ENCODE data around the gene DHX8. TPM values are rescaled to one million over a fixed set of nuclear protein-coding genes. Genes with fewer than 3 reads are reported as not detected.

DHX8 gene
- 24.7 and 32.9 TPM in 2 replicates for total RNA-seq

DNA sequence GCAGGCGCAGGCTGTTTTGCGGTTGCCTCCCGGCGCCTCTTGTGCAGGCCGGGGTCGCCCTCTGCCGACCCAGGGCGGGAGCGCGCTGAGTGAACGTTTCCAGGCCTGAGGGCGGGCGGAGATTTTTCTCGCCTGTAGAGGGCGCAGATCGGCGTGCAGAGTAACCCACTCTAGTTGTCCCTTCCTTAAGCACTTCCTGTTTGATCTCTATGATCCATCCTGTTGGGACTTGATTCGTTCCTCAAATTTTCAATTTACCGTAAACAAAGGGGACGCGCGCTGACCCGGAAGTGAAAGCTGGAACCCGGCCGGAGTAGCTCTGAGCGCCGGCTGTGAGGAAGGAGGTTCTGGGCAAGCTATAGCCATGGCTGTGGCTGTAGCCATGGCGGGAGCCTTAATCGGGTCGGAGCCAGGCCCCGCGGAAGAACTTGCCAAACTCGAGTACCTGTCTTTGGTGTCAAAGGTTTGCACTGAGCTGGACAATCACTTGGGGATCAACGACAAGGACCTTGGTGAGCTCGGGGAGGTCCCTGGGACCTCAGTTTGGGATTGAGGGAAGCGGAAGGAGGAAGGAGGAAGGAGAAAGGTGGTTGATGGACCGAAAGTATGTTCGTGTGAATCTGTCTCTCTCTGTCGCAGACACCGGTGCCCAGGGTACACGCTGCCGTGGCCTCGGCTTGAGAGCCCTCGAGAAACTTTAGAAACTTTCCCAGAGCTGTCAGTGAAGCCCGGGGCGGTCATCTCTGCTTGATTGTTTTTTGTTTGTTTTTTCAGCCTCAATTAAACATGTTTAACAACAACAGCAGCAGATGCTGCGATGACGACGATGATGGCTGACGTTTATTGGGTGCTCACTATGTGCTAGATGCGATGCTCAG, at the start of gene DHX8:
DHX8 (plus strand) TSS at position 302 of the 878 bp plus-strand sequence; CDS start at position 365, 63 bp downstream.
- Histone ChIP-seq H3K4me3 (ENCODE audit: low read depth, low read length) (peak within 1 kb of the TSS; percentile 84), H3K27me3 (ENCODE audit: control insufficient read depth, insufficient read depth, low read length) (no peaks in the 10 kb centered on the region), H3K36me3 (ENCODE audit: control insufficient read depth, insufficient read depth, low read length) (no peaks in the 10 kb centered on the region)
- FAIRE-seq (peak; percentile 93), DNase-seq (ENCODE audit: low read depth) (peak; percentile 98)
- peak; percentile 100 for TF ChIP-seq CTCF (IDR thresholded peaks at IDR 0.05; ENCODE audit: insufficient read depth, low read length, severe bottlenecking)

GRCh38 chr17:43434902-43435319, 48.9 kb upstream of the DHX8 start:
- no peak for TF ChIP-seq CTCF (IDR thresholded peaks at IDR 0.05; ENCODE audit: insufficient read depth, low read length, severe bottlenecking)
- H3K27me3 ChIP-seq (ENCODE audit: control insufficient read depth, insufficient read depth, low read length) = no peaks in the 10 kb centered on the region
- H3K4me3 ChIP-seq (ENCODE audit: low read depth, low read length) = no peak overlapping the region
- no peaks in the 10 kb centered on the region for H3K36me3 ChIP-seq (ENCODE audit: control insufficient read depth, insufficient read depth, low read length)
- peak; percentile 67 for DNase-seq (ENCODE audit: low read depth)
- peak; percentile 36 for FAIRE-seq

- no peak for FAIRE-seq
- Histone ChIP-seq H3K27me3 (ENCODE audit: control insufficient read depth, insufficient read depth, low read length) (no peaks in the 10 kb centered on the region), H3K4me3 (ENCODE audit: low read depth, low read length) (no peak overlapping the region), H3K36me3 (ENCODE audit: control insufficient read depth, insufficient read depth, low read length) (no peaks in the 10 kb centered on the region)
- no peak for TF ChIP-seq CTCF (IDR thresholded peaks at IDR 0.05; ENCODE audit: insufficient read depth, low read length, severe bottlenecking)
- DNase-seq (ENCODE audit: low read depth) = no peak
Measured at GRCh38 chr17:43437756-43438155, 46.0 kb upstream of the DHX8 start.

GRCh38 chr17:43438626-43439025, 45.1 kb upstream of the DHX8 start:
- H3K27me3 ChIP-seq (ENCODE audit: control insufficient read depth, insufficient read depth, low read length) = no peaks in the 10 kb centered on the region
- DNase-seq (ENCODE audit: low read depth) = no peak
- no peak overlapping the region for H3K4me3 ChIP-seq (ENCODE audit: low read depth, low read length)
- no peak for FAIRE-seq
- no peaks in the 10 kb centered on the region for H3K36me3 ChIP-seq (ENCODE audit: control insufficient read depth, insufficient read depth, low read length)
- TF ChIP-seq CTCF (IDR thresholded peaks at IDR 0.05; ENCODE audit: insufficient read depth, low read length, severe bottlenecking) = no peak

DNA sequence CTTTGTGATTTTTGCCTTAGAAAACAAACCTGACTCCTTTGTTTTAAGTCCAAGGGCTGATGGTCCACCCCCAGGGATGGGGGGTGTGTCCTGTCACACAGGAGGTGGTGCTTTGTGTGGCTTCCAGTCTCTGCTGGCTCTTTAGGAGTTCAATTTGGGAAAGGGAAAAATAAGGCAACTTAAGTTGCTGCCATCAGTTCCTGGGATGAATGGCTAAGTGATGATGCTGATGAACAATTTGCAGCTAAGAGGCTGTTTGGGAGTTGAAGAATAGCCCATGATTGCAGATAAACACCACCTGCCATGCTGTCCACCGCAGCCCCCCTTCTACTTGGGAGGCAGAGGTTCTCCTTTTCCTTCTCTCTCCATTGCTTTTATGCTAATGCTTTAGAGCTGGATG, 44.7 kb upstream of the DHX8 start:
- Histone ChIP-seq H3K36me3 (ENCODE audit: control insufficient read depth, insufficient read depth, low read length) (no peaks in the 10 kb centered on the region), H3K4me3 (ENCODE audit: low read depth, low read length) (no peak overlapping the region), H3K27me3 (ENCODE audit: control insufficient read depth, insufficient read depth, low read length) (no peaks in the 10 kb centered on the region)
- FAIRE-seq = no peak
- no peak for TF ChIP-seq CTCF (IDR thresholded peaks at IDR 0.05; ENCODE audit: insufficient read depth, low read length, severe bottlenecking)
- no peak for DNase-seq (ENCODE audit: low read depth)

All from bronchial epithelial cell (primary cell).